Hepatocyte (in vitro differentiated cells): ENCODE data around the gene GALNT18.

Experiments
- CTCF ChIP-seq: fragments of 200-600 bp; sonication (generic); IDR thresholded peaks from 2 replicates; pipeline ENCODE4 v1.5.1; 2016; ENCODE audit warnings: antibody characterized with exemption, mild to moderate bottlenecking; ENCODE audit not compliant: poor library complexity
- EZH2 ChIP-seq: fragments of 200-600 bp; sonication (generic); IDR thresholded peaks from 2 replicates; pipeline ENCODE4 v1.6.1; 2016; ENCODE audit warnings: antibody characterized with exemption, mild to moderate bottlenecking, borderline replicate concordance

- TF ChIP-seq CTCF (no peak), EZH2 (no peak)
These were observed 144.7 kb downstream of the GALNT18 start for GRCh38 chr11:11476971-11477645.
